Measurements from ENCODE around the gene POU2F2.

POU2F2 gene

DNA sequence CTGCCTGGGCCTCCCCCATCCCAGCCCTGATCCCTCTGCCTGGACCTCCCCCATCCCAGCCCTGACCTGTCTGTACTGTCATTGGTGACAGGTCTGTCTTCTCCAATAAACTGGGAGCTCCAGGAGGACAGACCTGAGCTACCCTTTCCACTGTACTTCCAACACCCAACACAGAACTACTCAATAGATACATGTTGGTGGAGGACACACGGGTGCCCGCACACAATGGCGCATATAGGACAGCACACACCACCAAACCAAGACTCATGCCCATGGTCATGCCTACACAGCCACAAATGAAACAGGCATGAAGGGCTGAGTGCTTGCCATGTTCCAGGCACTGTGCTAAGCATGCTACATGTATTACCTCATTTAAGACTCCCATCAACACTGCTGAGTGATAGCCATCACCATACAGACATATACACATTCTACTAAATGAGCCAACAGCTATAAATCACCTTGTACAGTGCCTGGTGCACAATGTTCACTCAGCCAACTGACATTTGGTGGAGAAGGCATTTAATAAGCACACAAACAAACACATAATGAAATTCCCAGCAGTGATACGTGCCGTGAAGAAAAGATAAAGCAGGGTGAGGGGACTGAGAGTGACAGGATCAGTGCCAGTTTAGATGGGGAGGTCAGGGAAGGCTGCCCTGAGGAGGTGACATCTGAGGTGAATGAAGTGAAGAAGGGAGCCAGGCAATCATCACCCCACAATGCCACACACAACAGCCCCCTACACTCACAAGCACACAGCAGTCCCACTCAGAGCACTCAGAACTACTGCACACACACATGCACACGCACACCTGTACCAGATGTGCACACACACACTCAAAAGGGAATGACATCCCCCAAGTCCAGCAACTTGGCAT, 857 bp downstream of the POU2F2 start:
- ChIA-PET POLR2A (no interaction called here), CTCF (interaction anchor here (0.8 to 5.4 kb wide), 13 partner anchors 7 to 115 kb away, joined by 3 to 92 read pairs (median 6); no protein-coding TSS in a partner anchor)
- TF ChIP-seq CTCF (IDR thresholded peaks at IDR 0.05; ENCODE audit: insufficient read depth, low read length, missing control alignments), result no peak
- peak overlapping the region; percentile 62 for H3K4me3 ChIP-seq (ENCODE audit: low read depth, low read length)
- DNase-seq (ENCODE audit: low read depth, low spot score), result no peak

GRCh38 chr19:42130254-42130573, 2.0 kb downstream of the POU2F2 start:
- CTCF ChIA-PET, result interaction anchor here (3.5 kb wide), 1 partner anchor 21 kb away, joined by 45 read pairs; no protein-coding TSS in a partner anchor
- TF ChIP-seq CTCF (IDR thresholded peaks at IDR 0.05; ENCODE audit: insufficient read depth, low read length, missing control alignments), result no peak
- peak overlapping the region; percentile 15; the same call in 1 of the 2 replicates for H3K4me3 ChIP-seq (ENCODE audit: low read depth, low read length)
- POLR2A ChIA-PET, result interaction anchor here (0.8 to 1.0 kb wide), 2 partner anchors 19 to 45 kb away, joined by 3 read pairs; no protein-coding TSS in a partner anchor
- no peak for DNase-seq (ENCODE audit: low read depth, low spot score)

- no peak for TF ChIP-seq CTCF (IDR thresholded peaks at IDR 0.05; ENCODE audit: insufficient read depth, low read length, missing control alignments)
- ChIA-PET POLR2A (interaction anchor here (0.8 to 1.0 kb wide), 3 partner anchors 16 to 45 kb away, joined by 3 to 7 read pairs (median 3); no protein-coding TSS in a partner anchor), CTCF (interaction anchor here (1.0 to 3.5 kb wide), 4 partner anchors 11 to 20 kb away, joined by 3 to 45 read pairs (median 5); no protein-coding TSS in a partner anchor)
- no peak for DNase-seq (ENCODE audit: low read depth, low spot score)
- peak overlapping the region; percentile 25 for H3K4me3 ChIP-seq (ENCODE audit: low read depth, low read length)
Observed at GRCh38 chr19:42129399-42130253, 2.6 kb downstream of the POU2F2 start.

DNA sequence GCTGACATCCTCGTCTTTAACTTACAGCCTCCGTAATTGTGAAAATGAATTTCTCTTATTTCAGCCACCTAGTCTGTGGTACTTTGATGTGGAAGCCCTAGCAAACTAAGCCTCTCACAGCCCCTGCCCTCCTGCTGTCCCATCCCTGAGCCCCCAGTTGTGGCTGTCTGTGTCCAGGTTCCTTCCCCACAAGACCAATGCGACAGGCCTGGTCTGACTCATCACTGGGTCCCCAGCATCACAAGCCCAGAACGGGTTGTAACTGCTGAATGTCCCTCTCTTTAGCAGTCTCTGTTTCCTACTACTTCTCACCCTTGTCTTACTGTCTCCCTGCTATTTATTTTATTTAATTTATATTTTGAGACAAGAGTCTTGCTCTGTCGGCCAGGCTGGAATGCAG, 5.7 kb downstream of the POU2F2 start:
- no peak for TF ChIP-seq CTCF (IDR thresholded peaks at IDR 0.05; ENCODE audit: insufficient read depth, low read length, missing control alignments)
- ChIA-PET CTCF (interaction anchor here (0.6 to 5.9 kb wide), 4 partner anchors 7 to 25 kb away, joined by 3 to 52 read pairs (median 43); partner anchors contain the start of gene POU2F2), POLR2A (interaction anchor here (0.6 to 1.4 kb wide), 2 partner anchors 13 to 15 kb away, joined by 3 read pairs; no protein-coding TSS in a partner anchor)
- no peak overlapping the region for H3K4me3 ChIP-seq (ENCODE audit: low read depth, low read length)
- no peak for DNase-seq (ENCODE audit: low read depth, low spot score)

DNA sequence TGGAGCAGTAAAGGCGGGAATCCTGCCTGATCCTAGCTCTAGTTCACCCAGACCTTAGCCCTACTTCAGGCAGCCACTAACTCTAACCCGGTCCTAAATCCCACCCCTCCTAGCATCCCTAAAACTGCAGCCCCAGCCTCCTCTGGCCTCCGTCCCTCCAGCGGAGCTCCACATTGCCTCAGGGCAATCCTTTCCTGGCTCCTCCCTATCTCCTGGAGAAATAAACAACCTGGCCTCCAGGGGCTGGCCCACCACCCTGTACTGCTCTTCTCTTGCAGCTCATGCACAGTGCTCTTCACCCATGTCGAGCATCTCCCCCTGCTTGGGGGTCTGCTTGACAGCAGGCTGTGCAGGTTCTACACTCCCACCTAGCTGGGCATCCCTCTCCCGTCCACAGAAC, 6.7 kb downstream of the POU2F2 start:
- POLR2A ChIA-PET, result no interaction called here
- CTCF ChIA-PET, result interaction anchor here (1.0 to 5.9 kb wide), 6 partner anchors 8 to 171 kb away, joined by 3 to 52 read pairs (median 22); partner anchors contain the start of gene POU2F2
- TF ChIP-seq CTCF (IDR thresholded peaks at IDR 0.05; ENCODE audit: insufficient read depth, low read length, missing control alignments), result no peak
- DNase-seq (ENCODE audit: low read depth, low spot score), result no peak
- no peak overlapping the region for H3K4me3 ChIP-seq (ENCODE audit: low read depth, low read length)

Data from AG04449 (cell line).